GM23338 (cell line): ENCODE data around the gene ADAMTS17. TPM values are rescaled to one million over a fixed set of nuclear protein-coding genes. Genes with fewer than 3 reads are reported as not detected.

Source experiments
- ATAC-seq: fragments of 200-7000 bp; cut with Tn5 transposase; 3 replicates; pipeline ENCODE4 v1.9.1; 2020
- DNase-seq: peaks from one replicate; pipeline ENCODE4 v3.0.0-alpha.2; 2015; ENCODE audit warnings: low spot score
- H2AFZ ChIP-seq: fragments of 200-600 bp; sonication (generic); 2 replicates; pipeline ENCODE4 v1.8.0; 2016; ENCODE audit warnings: antibody characterized with exemption, mild to moderate bottlenecking, moderate library complexity
- H3F3A ChIP-seq: fragments of 200-600 bp; sonication (generic); replicated peaks from 2 replicates; pipeline ENCODE4 v1.8.0; 2017; ENCODE audit warnings: antibody characterized with exemption, mixed run types, low read depth
- H3K27ac ChIP-seq: fragments of 200-600 bp; sonication (generic); 2 replicates; pipeline ENCODE4 v1.6.1; 2016; ENCODE audit warnings: low read depth
- H3K27me3 ChIP-seq: fragments of 200-600 bp; sonication (generic); 2 replicates; pipeline ENCODE4 v1.8.0; 2016; ENCODE audit warnings: mild to moderate bottlenecking, mixed run types, moderate library complexity; ENCODE audit not compliant: insufficient read depth
- H3K36me3 ChIP-seq: fragments of 200-600 bp; sonication (generic); 2 replicates; pipeline ENCODE4 v1.8.0; 2016; ENCODE audit warnings: mild to moderate bottlenecking; ENCODE audit not compliant: insufficient read depth
- H3K4me1 ChIP-seq: fragments of 200-600 bp; sonication (generic); 2 replicates; pipeline ENCODE4 v1.8.0; 2016; ENCODE audit warnings: mild to moderate bottlenecking, moderate library complexity; ENCODE audit not compliant: insufficient read depth
- H3K4me2 ChIP-seq: fragments of 200-600 bp; sonication (generic); 2 replicates; pipeline ENCODE4 v1.7.1; 2017; ENCODE audit warnings: mixed run types
- H3K4me3 ChIP-seq: fragments of 200-600 bp; sonication (generic); 2 replicates; pipeline ENCODE4 v1.6.1; 2016; ENCODE audit warnings: mixed run types
- H3K79me2 ChIP-seq: fragments of 200-600 bp; sonication (generic); replicated peaks from 2 replicates; pipeline ENCODE4 v1.8.0; 2017; ENCODE audit warnings: mild to moderate bottlenecking; ENCODE audit not compliant: insufficient read depth
- H3K9me2 ChIP-seq: fragments of 200-600 bp; sonication (generic); 2 replicates; pipeline ENCODE4 v1.8.0; 2017; ENCODE audit not compliant: insufficient read depth
- H4K20me1 ChIP-seq: fragments of 200-600 bp; sonication (generic); replicated peaks from 2 replicates; pipeline ENCODE4 v1.8.0; 2017; ENCODE audit warnings: mild to moderate bottlenecking; ENCODE audit not compliant: insufficient read depth
- H3K27ac Mint-ChIP-seq: 2 replicates; pipeline ENCODE4 v1.8.0; 2020; ENCODE audit warnings: inconsistent platforms, mild to moderate bottlenecking, moderate library complexity, mixed read lengths
- H3K27me3 Mint-ChIP-seq: 3 replicates; pipeline ENCODE4 v1.8.0; 2022; ENCODE audit warnings: low read depth, mild to moderate bottlenecking, moderate library complexity, mixed read lengths, inconsistent platforms; ENCODE audit not compliant: insufficient read depth, poor library complexity
- H3K36me3 Mint-ChIP-seq: 3 replicates; pipeline ENCODE4 v1.8.0; 2021; ENCODE audit warnings: low read depth, mild to moderate bottlenecking, inconsistent platforms, moderate library complexity, mixed read lengths
- H3K4me1 Mint-ChIP-seq: 3 replicates; pipeline ENCODE4 v1.8.0; 2020; ENCODE audit warnings: mild to moderate bottlenecking, inconsistent platforms, mixed read lengths
- H3K4me3 Mint-ChIP-seq: 3 replicates; pipeline ENCODE4 v1.8.0; 2021; ENCODE audit warnings: moderate library complexity, mild to moderate bottlenecking, inconsistent platforms, mixed read lengths
- H3K9me3 Mint-ChIP-seq: 3 replicates; pipeline ENCODE4 v1.8.0; 2020; ENCODE audit warnings: moderate library complexity, mild to moderate bottlenecking, inconsistent platforms, mixed read lengths
- ETS1 ChIP-seq: IDR thresholded peaks from 2 replicates; pipeline ENCODE4 v1.6.1; 2016; ENCODE audit warnings: antibody characterized with exemption
- EZH2 ChIP-seq: fragments of 200-600 bp; sonication (generic); IDR thresholded peaks from one replicate; pipeline ENCODE4 v1.8.0; 2017; ENCODE audit warnings: antibody characterized with exemption, mild to moderate bottlenecking, low read depth; ENCODE audit not compliant: unreplicated experiment
- JUNB ChIP-seq: IDR thresholded peaks from one replicate; pipeline ENCODE4 v1.6.1; 2016; ENCODE audit warnings: antibody characterized with exemption; ENCODE audit not compliant: unreplicated experiment
- POLR2AphosphoS5 ChIP-seq: IDR thresholded peaks from 2 replicates; pipeline ENCODE4 v1.6.1; 2016; ENCODE audit warnings: antibody characterized with exemption, low read depth
- ZNF462 ChIP-seq: fragments of 250-450 bp; sonication (Bioruptor Pico); IDR thresholded peaks from 2 replicates; pipeline ENCODE4 v1.5.0; 2020; ENCODE audit warnings: mild to moderate bottlenecking, moderate library complexity
- polyA plus RNA-seq: library from polyadenylated mRNA; unstranded; fragments of >200 nt; fragmentation: Nextera tagmentation; extraction: Ambion mirVana; gene quantifications from 2 replicates; pipeline ENCODE4 v1.2.1, GENCODE V29; 2016
- total RNA-seq: library from RNA; depleted of rRNA; stranded (reverse); fragments of >200 nt; shearing (Covaris generic); gene quantifications from 2 replicates; pipeline ENCODE4 v1.2.3, GENCODE V29; 2014
- TF ChIP-seq, protein P1 (sequence below): IDR thresholded peaks from one replicate; pipeline ENCODE4 v1.6.1; 2018; ENCODE audit warnings: antibody characterized with exemption; ENCODE audit not compliant: unreplicated experiment
- TF ChIP-seq, protein P2 (sequence below), 2 experiments: fragments of 200-600 bp in 1 of 2; sonication (generic) in 1 of 2; conservative IDR thresholded peaks; 2 replicates each; pipeline versions ENCODE4 v1.5.1 to v1.6.1; 2016 to 2017; ENCODE audit warnings: antibody characterized with exemption in 2 of 2, low read depth in 2 of 2, mild to moderate bottlenecking in 2 of 2, moderate library complexity in 1 of 2

ADAMTS17 gene
- total and polyA plus RNA-seq, 2 experiments from 2014 or later: 0.60 to 3.8 TPM

- TF ChIP-seq ZNF462 (CRISPR knock-in tag) (no peak), JUNB (no peak), POLR2AphosphoS5 (no peak), ETS1 (no peak)
These were observed 234.1 kb downstream of the ADAMTS17 start (continued) for GRCh38 chr15:100107606-100108225.

DNA sequence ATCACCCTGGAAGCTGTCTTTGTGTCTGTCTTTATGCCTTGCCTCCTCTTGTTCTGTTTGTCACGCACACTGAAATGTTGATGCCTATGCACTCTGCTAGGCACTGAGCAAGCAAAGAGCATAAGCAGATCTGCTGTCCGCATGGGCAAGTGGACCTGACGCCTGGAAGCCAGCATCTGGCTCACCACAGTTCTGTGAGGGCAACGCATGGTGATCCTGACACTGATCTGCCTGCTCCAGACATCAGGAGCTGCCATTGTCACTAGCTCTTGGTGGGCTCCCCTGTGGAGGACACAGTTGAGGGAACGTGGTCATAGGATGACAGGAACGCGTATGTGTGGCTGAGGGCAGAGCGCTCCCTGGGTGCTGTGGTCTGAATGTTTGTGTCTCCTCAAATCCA lies 234.6 kb downstream of the ADAMTS17 start:
- H3K9me3 Mint-ChIP-seq: no peaks in the 10 kb centered on the region; the same call in 2 of the 3 replicates
- Histone ChIP-seq H3K27me3 (no peaks in the 10 kb centered on the region), H3K27ac (no peak overlapping the region), H3K4me2 (no peak overlapping the region), H3K79me2 (no peaks in the 10 kb centered on the region), H3K4me3 (no peak overlapping the region), H2AFZ (no peak overlapping the region), H3F3A (no peaks in the 10 kb centered on the region), H3K36me3 (no peaks in the 10 kb centered on the region), H4K20me1 (no peaks in the 10 kb centered on the region), H3K9me2 (no peaks in the 10 kb centered on the region), H3K4me1 (no peaks in the 10 kb centered on the region)
- H3K36me3 Mint-ChIP-seq: peaks cover 3% of the 10 kb centered on the region; the same call in 1 of the 3 replicates
- no peak overlapping the region for H3K27ac Mint-ChIP-seq
- H3K27me3 Mint-ChIP-seq: no peaks in the 10 kb centered on the region
- ATAC-seq (no peak), DNase-seq (no peak)
- H3K4me3 Mint-ChIP-seq: no peak overlapping the region
- no peaks in the 10 kb centered on the region for H3K4me1 Mint-ChIP-seq
- TF ChIP-seq ETS1: no peak
- TF ChIP-seq, protein P1, sequence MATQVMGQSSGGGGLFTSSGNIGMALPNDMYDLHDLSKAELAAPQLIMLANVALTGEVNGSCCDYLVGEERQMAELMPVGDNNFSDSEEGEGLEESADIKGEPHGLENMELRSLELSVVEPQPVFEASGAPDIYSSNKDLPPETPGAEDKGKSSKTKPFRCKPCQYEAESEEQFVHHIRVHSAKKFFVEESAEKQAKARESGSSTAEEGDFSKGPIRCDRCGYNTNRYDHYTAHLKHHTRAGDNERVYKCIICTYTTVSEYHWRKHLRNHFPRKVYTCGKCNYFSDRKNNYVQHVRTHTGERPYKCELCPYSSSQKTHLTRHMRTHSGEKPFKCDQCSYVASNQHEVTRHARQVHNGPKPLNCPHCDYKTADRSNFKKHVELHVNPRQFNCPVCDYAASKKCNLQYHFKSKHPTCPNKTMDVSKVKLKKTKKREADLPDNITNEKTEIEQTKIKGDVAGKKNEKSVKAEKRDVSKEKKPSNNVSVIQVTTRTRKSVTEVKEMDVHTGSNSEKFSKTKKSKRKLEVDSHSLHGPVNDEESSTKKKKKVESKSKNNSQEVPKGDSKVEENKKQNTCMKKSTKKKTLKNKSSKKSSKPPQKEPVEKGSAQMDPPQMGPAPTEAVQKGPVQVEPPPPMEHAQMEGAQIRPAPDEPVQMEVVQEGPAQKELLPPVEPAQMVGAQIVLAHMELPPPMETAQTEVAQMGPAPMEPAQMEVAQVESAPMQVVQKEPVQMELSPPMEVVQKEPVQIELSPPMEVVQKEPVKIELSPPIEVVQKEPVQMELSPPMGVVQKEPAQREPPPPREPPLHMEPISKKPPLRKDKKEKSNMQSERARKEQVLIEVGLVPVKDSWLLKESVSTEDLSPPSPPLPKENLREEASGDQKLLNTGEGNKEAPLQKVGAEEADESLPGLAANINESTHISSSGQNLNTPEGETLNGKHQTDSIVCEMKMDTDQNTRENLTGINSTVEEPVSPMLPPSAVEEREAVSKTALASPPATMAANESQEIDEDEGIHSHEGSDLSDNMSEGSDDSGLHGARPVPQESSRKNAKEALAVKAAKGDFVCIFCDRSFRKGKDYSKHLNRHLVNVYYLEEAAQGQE: no peak
- TF ChIP-seq, protein P2, sequence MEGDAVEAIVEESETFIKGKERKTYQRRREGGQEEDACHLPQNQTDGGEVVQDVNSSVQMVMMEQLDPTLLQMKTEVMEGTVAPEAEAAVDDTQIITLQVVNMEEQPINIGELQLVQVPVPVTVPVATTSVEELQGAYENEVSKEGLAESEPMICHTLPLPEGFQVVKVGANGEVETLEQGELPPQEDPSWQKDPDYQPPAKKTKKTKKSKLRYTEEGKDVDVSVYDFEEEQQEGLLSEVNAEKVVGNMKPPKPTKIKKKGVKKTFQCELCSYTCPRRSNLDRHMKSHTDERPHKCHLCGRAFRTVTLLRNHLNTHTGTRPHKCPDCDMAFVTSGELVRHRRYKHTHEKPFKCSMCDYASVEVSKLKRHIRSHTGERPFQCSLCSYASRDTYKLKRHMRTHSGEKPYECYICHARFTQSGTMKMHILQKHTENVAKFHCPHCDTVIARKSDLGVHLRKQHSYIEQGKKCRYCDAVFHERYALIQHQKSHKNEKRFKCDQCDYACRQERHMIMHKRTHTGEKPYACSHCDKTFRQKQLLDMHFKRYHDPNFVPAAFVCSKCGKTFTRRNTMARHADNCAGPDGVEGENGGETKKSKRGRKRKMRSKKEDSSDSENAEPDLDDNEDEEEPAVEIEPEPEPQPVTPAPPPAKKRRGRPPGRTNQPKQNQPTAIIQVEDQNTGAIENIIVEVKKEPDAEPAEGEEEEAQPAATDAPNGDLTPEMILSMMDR (conservative IDR thresholded peaks at IDR 0.05; ENCODE audit: low read depth in 2 of 2): no peak
- no peak for TF ChIP-seq JUNB
- no peak for TF ChIP-seq EZH2
